Testis (tissue), 3 donors: ENCODE results near the gene RDH16. TPM values are rescaled to one million over a fixed set of nuclear protein-coding genes. Genes with fewer than 3 reads are reported as not detected.
"Not testable (repeated sequence)": the region's sequence is repeated elsewhere in the genome, so short reads cannot be mapped to it uniquely, and the experiment has no call there.

ENCODE experiments used
- DNase-seq: peaks from one replicate; pipeline ENCODE4 v3.0.0-alpha.2; 2019
- H3K27ac ChIP-seq, 2 donors: fragments of 200-600 bp; sonication (generic); one replicate each; pipeline ENCODE4 v1.5.1; 2019
- H3K27me3 ChIP-seq: fragments of 200-600 bp; sonication (generic); one replicate; pipeline ENCODE4 v1.5.1; 2019
- H3K36me3 ChIP-seq: fragments of 200-600 bp; sonication (generic); one replicate; pipeline ENCODE4 v1.5.1; 2017; ENCODE audit warnings: low read depth; ENCODE audit errors: missing control alignments
- H3K4me1 ChIP-seq: fragments of 200-600 bp; sonication (generic); one replicate; pipeline ENCODE4 v1.5.1; 2019
- H3K4me3 ChIP-seq, 2 donors: fragments of 200-600 bp; sonication (generic); one replicate each; pipeline ENCODE4 v1.5.1; 2017 to 2019
- H3K9me3 ChIP-seq: fragments of 200-600 bp; sonication (generic); one replicate; pipeline ENCODE4 v1.5.1; 2017
- POLR2A ChIP-seq: fragments of 450-650 bp; IDR thresholded peaks from one replicate; pipeline ENCODE4 v1.6.1; 2017; ENCODE audit warnings: antibody characterized with exemption, mild to moderate bottlenecking, moderate library complexity
- WGBS, 2 donors: methylation state at CpG; one replicate each; pipeline ENCODE4 v1.1.5; 2018; 5-methylcytosine and 5-hydroxymethylcytosine counted together
- intact Hi-C: fragments of 100-400 bp; cut with DNase I; formaldehyde crosslinking; loops from one replicate; pipeline ENCODE4 v1.15.1; 2023; ENCODE audit warnings: low total_unique reads
- polyA plus RNA-seq: library from polyadenylated mRNA; stranded (reverse); fragments of 350-450 nt; fragmentation: Illumina TruSeq; extraction: RNeasy Lipid Tissue Mini Kit (QIAGEN cat#74804); gene quantifications from one replicate; pipeline ENCODE4 v1.2.3, GENCODE V29; 2014; ENCODE audit warnings: low read depth, low replicate concordance; ENCODE audit not compliant: insufficient read depth
- total RNA-seq, 2 donors: library from RNA; depleted of rRNA; stranded (reverse); fragments of >200 nt; gene quantifications; one replicate each; pipeline ENCODE4 v1.2.3, GENCODE V29; 2016
- TF ChIP-seq, protein P1 (sequence below), 3 experiments: fragments of 450-650 bp in 2 of 3; fragments of 200-600 bp in 1 of 3; sonication (generic) in 1 of 3; IDR thresholded peaks; one replicate each; pipeline ENCODE4 v1.5.1; 2016 to 2019; ENCODE audit warnings: antibody characterized with exemption in 3 of 3, mild to moderate bottlenecking in 2 of 3, moderate library complexity in 1 of 3

RDH16 gene
- total and polyA plus RNA-seq, 3 donors from 2014 or later = 0.83 to 2.9 (median 1.4) TPM

DNA sequence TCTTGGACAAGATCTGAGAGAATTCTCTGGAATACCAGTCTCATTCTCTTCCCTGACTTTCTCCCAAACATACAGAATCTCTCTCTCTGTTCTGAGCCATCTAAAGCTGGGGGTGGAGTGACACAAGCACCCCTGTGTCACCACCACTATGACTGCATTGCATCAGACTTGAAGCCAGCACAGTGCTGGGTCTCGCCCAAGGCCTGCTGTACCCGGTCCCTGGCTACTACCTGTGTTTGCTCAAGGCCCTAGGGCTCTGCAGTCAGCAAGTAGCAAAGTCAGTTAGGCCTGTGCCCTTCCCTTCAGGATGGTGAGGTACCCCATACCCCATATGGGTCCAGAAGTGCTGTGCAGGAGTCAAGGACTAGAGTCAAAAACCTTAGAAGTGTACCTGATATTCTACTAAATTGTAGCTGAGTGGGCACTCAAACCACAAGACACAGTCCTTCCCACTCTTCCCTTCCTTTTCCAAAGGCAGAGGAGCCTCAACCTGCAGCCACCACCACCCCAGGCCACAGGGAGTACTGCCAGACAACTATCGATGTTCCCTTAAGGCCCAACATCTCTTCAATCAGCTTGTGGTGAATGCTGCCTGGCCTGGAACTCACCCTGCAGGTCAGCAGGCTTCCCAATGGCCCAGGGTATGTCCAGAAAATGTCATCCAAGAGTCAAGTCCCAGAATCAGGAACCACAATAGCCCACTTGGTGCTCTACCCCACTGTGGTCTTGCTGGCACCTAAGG, 21.2 kb upstream of the RDH16 start:
- H3K9me3 ChIP-seq = no peaks in the 10 kb centered on the region
- H3K36me3 ChIP-seq = no peaks in the 10 kb centered on the region
- H3K27ac ChIP-seq = no peak overlapping the region
- no peaks in the 10 kb centered on the region for H3K27me3 ChIP-seq
- no peak overlapping the region for H3K4me3 ChIP-seq
- DNase-seq = no peak
- TF ChIP-seq POLR2A = no peak
- TF ChIP-seq, protein P1, sequence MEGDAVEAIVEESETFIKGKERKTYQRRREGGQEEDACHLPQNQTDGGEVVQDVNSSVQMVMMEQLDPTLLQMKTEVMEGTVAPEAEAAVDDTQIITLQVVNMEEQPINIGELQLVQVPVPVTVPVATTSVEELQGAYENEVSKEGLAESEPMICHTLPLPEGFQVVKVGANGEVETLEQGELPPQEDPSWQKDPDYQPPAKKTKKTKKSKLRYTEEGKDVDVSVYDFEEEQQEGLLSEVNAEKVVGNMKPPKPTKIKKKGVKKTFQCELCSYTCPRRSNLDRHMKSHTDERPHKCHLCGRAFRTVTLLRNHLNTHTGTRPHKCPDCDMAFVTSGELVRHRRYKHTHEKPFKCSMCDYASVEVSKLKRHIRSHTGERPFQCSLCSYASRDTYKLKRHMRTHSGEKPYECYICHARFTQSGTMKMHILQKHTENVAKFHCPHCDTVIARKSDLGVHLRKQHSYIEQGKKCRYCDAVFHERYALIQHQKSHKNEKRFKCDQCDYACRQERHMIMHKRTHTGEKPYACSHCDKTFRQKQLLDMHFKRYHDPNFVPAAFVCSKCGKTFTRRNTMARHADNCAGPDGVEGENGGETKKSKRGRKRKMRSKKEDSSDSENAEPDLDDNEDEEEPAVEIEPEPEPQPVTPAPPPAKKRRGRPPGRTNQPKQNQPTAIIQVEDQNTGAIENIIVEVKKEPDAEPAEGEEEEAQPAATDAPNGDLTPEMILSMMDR (IDR thresholded peaks at IDR 0.05) = no peak
- intact Hi-C loops = no loop called here
- no peaks in the 10 kb centered on the region for H3K4me1 ChIP-seq
- 91 to 92% methylated on average over 3 of the region's 3 CpGs for WGBS, 2 donors

DNA sequence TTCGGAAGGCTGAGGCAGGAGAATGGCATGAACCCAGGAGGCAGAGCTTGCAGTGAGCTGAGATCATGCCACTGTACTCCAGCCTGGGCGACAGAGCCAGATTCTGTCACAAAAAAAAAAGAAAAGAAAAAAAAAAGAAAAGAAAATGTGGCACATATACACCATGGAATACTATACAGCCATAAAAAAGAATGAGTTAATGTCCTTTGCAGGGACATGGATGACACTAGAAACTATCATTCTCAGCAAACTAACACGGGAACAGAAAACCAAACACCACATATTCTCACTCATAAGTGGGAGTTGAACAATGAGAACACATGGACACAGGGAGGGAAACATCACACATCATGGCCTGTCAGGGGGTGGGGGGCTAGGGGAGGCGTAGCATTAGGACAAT, 20.0 kb upstream of the RDH16 start:
- H3K27ac ChIP-seq, H3K36me3 ChIP-seq, H3K27me3 ChIP-seq, H3K4me1 ChIP-seq, H3K4me3 ChIP-seq, H3K9me3 ChIP-seq, intact Hi-C loops, DNase-seq: not testable (repeated sequence)
- 85 to 92% methylated on average over 4 of the region's 4 CpGs for WGBS, 2 donors

DNA sequence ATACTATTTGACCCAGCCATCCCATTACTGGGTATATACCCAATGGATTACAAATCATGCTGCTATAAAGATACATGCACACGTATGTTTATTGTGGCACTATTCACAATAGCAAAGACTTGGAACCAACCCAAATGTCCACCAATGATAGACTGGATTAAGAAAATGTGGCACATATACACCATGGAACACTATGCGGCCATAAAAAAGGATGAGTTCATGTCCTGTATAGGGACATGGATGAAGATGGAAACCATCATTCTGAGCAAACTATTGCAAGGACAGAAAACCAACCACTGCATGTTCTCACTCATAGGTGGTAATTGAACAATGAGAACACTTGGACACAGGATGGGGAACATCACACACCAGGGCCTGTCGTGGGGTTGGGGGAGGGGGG, 16.8 kb upstream of the RDH16 start:
- H3K9me3 ChIP-seq, H3K4me1 ChIP-seq, H3K36me3 ChIP-seq, DNase-seq, intact Hi-C loops, H3K4me3 ChIP-seq, H3K27ac ChIP-seq, H3K27me3 ChIP-seq: not testable (repeated sequence)
- WGBS, 2 donors = 80 to 87% methylated on average over 3 of the region's 3 CpGs

DNA sequence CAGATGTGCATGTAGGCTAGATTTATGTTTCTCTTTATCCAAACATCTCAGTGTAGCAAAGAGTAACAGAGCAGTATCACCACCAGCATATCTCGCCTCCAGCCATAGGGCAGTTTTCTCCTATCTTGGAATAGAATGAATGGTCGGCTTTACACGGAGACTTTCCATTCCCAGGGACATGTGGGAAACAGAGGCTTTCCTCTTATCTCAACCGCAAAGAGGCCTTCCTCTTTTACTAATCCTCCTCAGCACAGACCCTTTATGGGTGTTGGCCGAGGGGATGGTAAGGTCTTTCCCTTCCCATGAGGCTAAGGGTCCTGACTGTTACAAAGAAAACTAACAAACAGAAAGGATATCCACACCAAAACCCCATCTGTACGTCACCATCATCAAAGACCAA, 11.5 kb upstream of the RDH16 start:
- DNase-seq, H3K27me3 ChIP-seq, intact Hi-C loops, H3K36me3 ChIP-seq, H3K4me1 ChIP-seq, H3K4me3 ChIP-seq, H3K9me3 ChIP-seq, H3K27ac ChIP-seq: not testable (repeated sequence)
- WGBS, 2 donors = 68 to 69% methylated on average over 6 of the region's 6 CpGs

DNA sequence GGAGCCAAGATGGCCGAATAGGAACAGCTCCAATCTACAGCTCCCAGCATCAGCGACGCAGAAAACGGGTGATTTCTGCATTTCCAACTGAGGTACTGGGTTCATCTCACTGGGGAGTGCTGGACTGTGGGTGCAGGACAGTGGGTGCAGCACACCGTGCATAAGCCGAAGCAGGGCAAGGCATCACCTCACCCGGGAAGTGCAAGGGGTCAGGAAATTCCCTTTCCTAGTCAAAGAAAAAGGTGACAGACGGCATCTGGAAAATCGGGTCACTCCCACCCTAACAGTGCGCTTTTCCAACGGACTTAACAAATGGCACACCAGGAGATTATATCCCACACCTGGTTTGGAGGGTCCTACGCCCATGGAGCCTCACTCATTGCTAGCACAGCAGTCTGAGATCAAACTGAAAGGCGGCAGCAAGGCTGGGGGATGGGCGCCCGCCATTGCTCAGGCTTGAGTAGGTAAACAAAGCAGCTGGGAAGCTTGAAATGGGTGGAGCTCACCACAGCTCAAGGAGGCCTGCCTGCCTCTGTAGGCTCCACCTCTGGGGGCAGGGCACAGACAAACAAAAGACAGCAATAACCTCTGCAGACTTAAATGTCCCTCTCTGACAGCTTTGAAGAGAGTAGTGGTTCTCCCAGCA, 8.7 kb upstream of the RDH16 start:
- WGBS, 2 donors = 84 to 92% methylated on average over 15 of the region's 15 CpGs
- H3K27me3 ChIP-seq, H3K27ac ChIP-seq, H3K4me3 ChIP-seq, intact Hi-C loops, DNase-seq, H3K36me3 ChIP-seq, H3K9me3 ChIP-seq, H3K4me1 ChIP-seq: not testable (repeated sequence)

DNA sequence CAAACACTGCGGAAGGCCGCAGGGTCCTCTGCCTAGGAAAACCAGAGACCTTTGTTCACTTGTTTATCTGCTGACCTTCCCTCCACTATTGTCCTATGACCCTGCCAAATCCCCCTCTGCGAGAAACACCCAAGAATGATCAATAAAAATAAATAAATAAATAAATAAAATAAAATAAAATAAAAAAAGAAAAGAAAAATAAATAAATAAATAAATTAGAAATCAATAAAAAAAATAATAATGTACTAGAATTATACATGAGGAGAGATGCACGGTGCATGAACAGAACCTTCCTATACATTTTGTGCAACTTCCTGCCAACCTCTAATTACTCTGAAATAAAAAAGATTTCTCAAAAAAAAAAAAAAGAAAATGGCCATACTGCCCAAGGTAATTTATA, 7.7 kb upstream of the RDH16 start:
- DNase-seq, intact Hi-C loops, H3K36me3 ChIP-seq, H3K9me3 ChIP-seq, H3K27me3 ChIP-seq, H3K27ac ChIP-seq, H3K4me1 ChIP-seq, H3K4me3 ChIP-seq: not testable (repeated sequence)
- 94 to 100% methylated on average over 2 to 4 of the region's 4 CpGs for WGBS, 2 donors

DNA sequence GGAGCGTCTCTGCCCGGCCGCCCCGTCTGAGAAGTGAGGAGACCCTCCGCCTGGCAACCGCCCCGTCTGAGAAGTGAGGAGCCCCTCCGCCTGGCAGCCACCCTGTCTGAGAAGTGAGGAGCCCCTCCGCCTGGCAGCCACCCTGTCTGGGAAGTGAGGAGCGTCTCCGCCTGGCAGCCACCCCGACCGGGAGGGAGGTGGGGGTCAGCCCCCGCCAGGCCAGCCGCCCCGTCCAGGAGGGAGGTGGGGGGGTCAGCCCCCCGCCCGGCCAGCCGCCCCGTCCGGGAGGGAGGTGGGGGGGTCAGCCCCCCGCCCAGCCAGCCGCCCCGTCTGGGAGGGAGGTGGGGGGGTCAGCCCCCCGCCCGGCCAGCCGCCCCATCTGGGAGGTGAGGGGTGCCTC, 6.1 kb upstream of the RDH16 start:
- DNase-seq, H3K4me3 ChIP-seq, H3K9me3 ChIP-seq, H3K27me3 ChIP-seq, H3K4me1 ChIP-seq, H3K27ac ChIP-seq, H3K36me3 ChIP-seq, intact Hi-C loops: not testable (repeated sequence)
- WGBS, 2 donors = 95% methylated on average over 14 of the region's 27 CpGs; no CpG with 5 or more reads in 1 of the 2 donors

DNA sequence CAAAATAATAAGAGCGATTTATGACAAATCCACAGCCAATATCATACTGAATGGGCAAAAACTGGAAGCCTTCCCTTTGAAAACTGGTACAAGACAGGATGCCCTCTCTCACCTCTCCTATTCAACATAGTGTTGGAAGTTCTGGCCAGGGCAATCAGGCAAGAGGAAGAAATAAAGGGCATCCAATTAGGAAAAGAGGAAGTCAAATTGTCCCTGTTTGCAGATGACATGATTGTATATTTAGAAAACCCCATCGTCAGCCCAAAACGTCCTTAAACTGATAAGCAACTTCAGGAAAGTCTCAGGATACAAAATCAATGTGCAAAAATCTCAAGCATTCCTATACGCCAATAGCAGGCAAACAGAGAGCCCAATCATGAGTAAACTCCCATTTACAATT, 4.8 kb upstream of the RDH16 start:
- H3K36me3 ChIP-seq, H3K4me3 ChIP-seq, H3K27me3 ChIP-seq, intact Hi-C loops, DNase-seq, H3K9me3 ChIP-seq, H3K27ac ChIP-seq, H3K4me1 ChIP-seq: not testable (repeated sequence)
- 64 to 68% methylated on average over 4 of the region's 4 CpGs for WGBS, 2 donors
